Measurements from ENCODE around the gene ASTE1. TPM values are rescaled to one million over a fixed set of nuclear protein-coding genes. Genes with fewer than 3 reads are reported as not detected.
A peak's percentile ranks its signal among the peaks of the same experiment; 100 is the strongest.

The ASTE1 gene
- total and polyA plus RNA-seq, 2 of the 8 experiments (the other 6 are each of a cell fraction or from before 2014, with no cell fraction given), result 6.4 TPM; not detected in 1

DNA sequence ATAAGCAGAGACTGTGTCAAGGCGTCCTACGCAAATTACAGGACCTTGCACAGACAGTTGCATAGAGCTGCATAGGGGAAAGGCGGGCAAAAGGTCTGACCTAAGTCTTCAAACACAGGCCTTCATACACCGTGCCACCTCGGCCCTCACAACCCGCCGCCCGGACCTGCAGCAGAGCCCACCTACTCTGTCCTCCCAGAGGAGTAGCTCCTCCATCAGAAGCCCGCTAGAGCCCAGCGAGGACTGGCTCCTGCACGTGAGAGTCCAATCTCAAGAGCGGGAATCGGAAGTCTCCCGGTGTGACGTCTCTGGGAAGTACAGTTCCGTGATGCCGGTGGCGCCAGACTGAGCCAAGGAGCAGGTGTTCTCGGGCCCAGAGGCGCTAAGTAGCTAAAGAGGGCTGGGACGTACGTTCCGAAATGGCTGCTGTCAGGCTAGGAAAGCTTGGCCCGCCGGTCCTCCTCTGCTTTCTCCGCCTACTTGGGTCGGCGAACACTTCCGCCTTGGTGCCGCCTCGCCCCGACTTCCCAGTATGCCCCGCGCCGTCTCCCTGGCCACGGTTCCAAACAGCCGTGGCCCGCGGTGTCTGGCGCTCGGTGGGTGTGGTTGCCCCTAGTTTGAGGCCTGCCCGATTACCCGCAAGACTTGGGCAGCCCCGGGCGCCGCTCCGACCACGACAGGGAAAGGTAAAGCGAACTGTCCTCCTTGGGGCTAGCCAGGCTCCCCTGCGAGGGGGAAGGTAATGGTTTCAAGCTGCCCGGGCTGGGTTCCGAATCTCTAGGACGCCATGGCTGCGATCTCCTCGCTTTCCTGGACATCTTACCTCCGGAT lies at the start of gene ASTE1, which contains the start of gene NEK11 (continued):
- peak in 1 of 2 experiments; percentile 37; a peak in 1 of 3 replicates for TF ChIP-seq EP300 (IDR thresholded peaks at IDR 0.05; ENCODE audit: borderline replicate concordance in 1 of 2, low read depth in 2 of 2, low read length in 2 of 2)
- TF ChIP-seq NRF1 (IDR thresholded peaks at IDR 0.05; ENCODE audit: low read depth, low read length), result no peak
- TF ChIP-seq, protein P1, sequence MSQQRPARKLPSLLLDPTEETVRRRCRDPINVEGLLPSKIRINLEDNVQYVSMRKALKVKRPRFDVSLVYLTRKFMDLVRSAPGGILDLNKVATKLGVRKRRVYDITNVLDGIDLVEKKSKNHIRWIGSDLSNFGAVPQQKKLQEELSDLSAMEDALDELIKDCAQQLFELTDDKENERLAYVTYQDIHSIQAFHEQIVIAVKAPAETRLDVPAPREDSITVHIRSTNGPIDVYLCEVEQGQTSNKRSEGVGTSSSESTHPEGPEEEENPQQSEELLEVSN (IDR thresholded peaks at IDR 0.05), result peak; percentile 94
- 0 out of 4 replicates have a peak, but pooled peaks of 1 of the 2 experiments have one; percentile 45 for TF ChIP-seq HDAC2 (IDR thresholded peaks at IDR 0.05; ENCODE audit: borderline replicate concordance in 1 of 2, low read depth in 2 of 2, low read length in 2 of 2)
- TF ChIP-seq GTF2F1 (IDR thresholded peaks at IDR 0.05; ENCODE audit: borderline replicate concordance, low read depth, low read length), result no peak
- TF ChIP-seq TEAD4 (IDR thresholded peaks at IDR 0.05; ENCODE audit: low read depth, low read length), result peak; percentile 38; the same call in 1 of the 2 replicates
- TF ChIP-seq CREB1 (IDR thresholded peaks at IDR 0.05), result peak; percentile 48; the same call in 1 of the 2 replicates
- peak; percentile 76 for TF ChIP-seq PHF8 (conservative IDR thresholded peaks at IDR 0.05; ENCODE audit: low read depth, low read length)
- TF ChIP-seq TBP (IDR thresholded peaks at IDR 0.05; ENCODE audit: low read depth, low read length), result peak; percentile 59
- no peak for TF ChIP-seq GABPA (IDR thresholded peaks at IDR 0.05; ENCODE audit: borderline replicate concordance, insufficient read depth, low read length)
- peak; percentile 84 for TF ChIP-seq ASH2L (IDR thresholded peaks at IDR 0.05; ENCODE audit: low read length)
- peak; percentile 78 for TF ChIP-seq MAX (IDR thresholded peaks at IDR 0.05)
- TF ChIP-seq POLR2A (IDR thresholded peaks at IDR 0.05; ENCODE audit: control extremely low read depth in 1 of 2, low read depth in 2 of 2, low read length in 2 of 2), result peak; percentile 46 to 90
